Activated CD4-positive, alpha-beta T cell treated with anti-CD3 and anti-CD28 coated beads for 36 hours (primary cell): ENCODE data around the gene PKD1L1. TPM values are rescaled to one million over a fixed set of nuclear protein-coding genes. Genes with fewer than 3 reads are reported as not detected.

Source experiments
- ATAC-seq: fragments of 200-7000 bp; cut with Tn5 transposase; one replicate; pipeline ENCODE4 v1.10.0; 2021; ENCODE audit warnings: mild to moderate bottlenecking, moderate library complexity
- CTCF ChIA-PET: fragments of 350-600 bp; sonication (Branson Sonifier 250); formaldehyde crosslinking; loops from one replicate; lab custom pipeline; 2021; ENCODE audit warnings: antibody characterized with exemption; lab: Charles Lee
- POLR2A ChIA-PET: fragments of 350-600 bp; sonication (Branson Sonifier 250); formaldehyde crosslinking; loops from one replicate; lab custom pipeline; 2021; ENCODE audit warnings: antibody characterized with exemption, inconsistent platforms; lab: Charles Lee
- DNase-seq: peaks from one replicate; pipeline ENCODE4 v3.0.0-alpha.2; 2020
- H3K27ac Mint-ChIP-seq: one replicate; pipeline ENCODE4 v1.8.0; 2021; ENCODE audit warnings: mixed read lengths
- H3K27me3 Mint-ChIP-seq: one replicate; pipeline ENCODE4 v1.8.0; 2021; ENCODE audit warnings: mixed read lengths
- H3K36me3 Mint-ChIP-seq: one replicate; pipeline ENCODE4 v1.8.0; 2021; ENCODE audit warnings: low read depth, mixed read lengths
- H3K4me1 Mint-ChIP-seq: one replicate; pipeline ENCODE4 v1.8.0; 2021; ENCODE audit warnings: mixed read lengths
- H3K4me3 Mint-ChIP-seq: one replicate; pipeline ENCODE4 v1.8.0; 2021; ENCODE audit warnings: mild to moderate bottlenecking, moderate library complexity, mixed read lengths
- H3K9me3 Mint-ChIP-seq: one replicate; pipeline ENCODE4 v1.8.0; 2021; ENCODE audit warnings: low read depth, mixed read lengths
- intact Hi-C, 2 experiments: fragments of 100-400 bp; cut with DNase I in 1 of 2; cut with micrococcal nuclease in 1 of 2; formaldehyde crosslinking; loops; one replicate each; pipeline versions ENCODE4 v1.14.2 to v1.15.1; 2022 to 2024; cut with DNase I, micrococcal nuclease
- total RNA-seq, 2 experiments: library from RNA; stranded (reverse); gene quantifications; one replicate each; pipeline ENCODE4 v1.2.3, GENCODE V29; 2021

PKD1L1 gene
- total RNA-seq, 2 experiments from 2014 or later, result 0.09 to 0.16 TPM

DNA sequence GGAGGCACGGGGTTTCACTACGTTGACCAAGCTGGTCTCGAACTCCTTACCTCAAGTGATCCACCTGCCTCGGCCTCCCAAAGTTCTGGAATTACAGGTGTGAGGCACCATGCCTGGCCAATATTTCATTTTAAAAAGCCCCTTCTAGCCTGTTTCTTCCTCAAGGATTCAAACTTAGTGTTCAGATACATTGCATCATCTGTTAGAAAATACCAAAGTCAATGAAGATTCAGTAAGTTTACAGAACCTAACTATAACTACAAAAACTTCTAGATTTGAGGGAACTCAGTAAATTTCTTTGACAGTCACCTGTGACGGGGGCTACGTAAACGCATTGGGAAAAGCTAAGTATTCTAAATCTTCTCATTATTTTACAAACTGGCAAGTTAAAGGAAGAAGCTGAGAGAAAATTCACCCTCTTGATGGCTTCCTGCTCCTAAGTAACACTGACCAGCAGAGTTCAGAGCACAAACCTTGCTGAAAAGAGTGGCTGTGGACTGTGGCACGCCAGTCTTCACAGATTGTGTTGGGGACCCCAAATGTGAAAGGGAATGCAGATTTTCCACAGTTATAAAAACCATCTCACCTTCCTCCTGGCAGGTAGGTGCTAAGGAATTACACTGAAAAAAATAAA is 162.2 kb downstream of the PKD1L1 start:
- CTCF ChIA-PET, result interaction anchor here (1.2 kb wide), 1 partner anchor 13 kb away, joined by 3 read pairs; no protein-coding TSS in a partner anchor
- no peak for ATAC-seq

GRCh38 chr7:47783456-47784223 is 164.6 kb downstream of the PKD1L1 start:
- H3K4me3 Mint-ChIP-seq, result no peak overlapping the region
- ChIA-PET POLR2A (no interaction called here), CTCF (interaction anchor here (0.6 kb wide), 1 partner anchor 1152 kb away, joined by 3 read pairs; no protein-coding TSS in a partner anchor)
- DNase-seq, result no peak
- ATAC-seq, result no peak
- H3K9me3 Mint-ChIP-seq, result no peaks in the 10 kb centered on the region
- H3K36me3 Mint-ChIP-seq, result no peaks in the 10 kb centered on the region
- intact Hi-C loops, result no loop called here
- H3K27ac Mint-ChIP-seq, result no peak overlapping the region
- no peaks in the 10 kb centered on the region for H3K4me1 Mint-ChIP-seq
- peaks cover 1% of the 10 kb centered on the region for H3K27me3 Mint-ChIP-seq

More for the DNA sequence above, 162.2 kb downstream of the PKD1L1 start:
- no peaks in the 10 kb centered on the region for H3K36me3 Mint-ChIP-seq
- H3K9me3 Mint-ChIP-seq, result no peaks in the 10 kb centered on the region
- POLR2A ChIA-PET, result no interaction called here
- no peak for DNase-seq
- intact Hi-C loops, result no loop called here
- no peak overlapping the region for H3K27ac Mint-ChIP-seq
- H3K4me3 Mint-ChIP-seq, result no peak overlapping the region
- H3K27me3 Mint-ChIP-seq, result peaks cover 1% of the 10 kb centered on the region
- H3K4me1 Mint-ChIP-seq, result no peaks in the 10 kb centered on the region

DNA sequence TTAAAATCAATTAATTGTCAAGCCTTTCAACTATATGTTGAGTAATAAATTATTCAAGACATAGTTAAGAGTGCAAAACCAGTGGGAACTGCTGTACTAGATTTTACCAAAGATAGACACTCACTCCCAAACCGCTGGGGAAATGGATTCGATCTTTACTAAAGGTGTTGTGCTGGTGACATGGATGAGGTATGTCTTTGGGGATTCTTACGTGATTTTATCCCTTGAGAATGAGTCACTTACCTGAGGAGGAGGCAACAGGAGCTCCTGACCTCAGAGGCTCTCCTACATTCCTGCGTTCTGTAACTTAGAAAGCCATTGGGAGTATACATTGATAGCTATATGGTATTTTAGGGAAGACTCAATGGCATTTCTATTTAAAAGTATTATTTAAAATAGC is 165.5 kb downstream of the PKD1L1 start:
- CTCF ChIA-PET, result no interaction called here

GRCh38 chr7:47782022-47782421 is 166.2 kb downstream of the PKD1L1 start:
- H3K9me3 Mint-ChIP-seq, result no peaks in the 10 kb centered on the region
- CTCF ChIA-PET, result no interaction called here
- H3K4me3 Mint-ChIP-seq, result no peak overlapping the region
- ATAC-seq (no peak), DNase-seq (no peak)
- no peaks in the 10 kb centered on the region for H3K36me3 Mint-ChIP-seq
- H3K27ac Mint-ChIP-seq, result no peak overlapping the region
- POLR2A ChIA-PET, result no interaction called here
- no peaks in the 10 kb centered on the region for H3K4me1 Mint-ChIP-seq
- H3K27me3 Mint-ChIP-seq, result peaks cover 1% of the 10 kb centered on the region
- intact Hi-C loops, result no loop called here

More for the DNA sequence above, 165.5 kb downstream of the PKD1L1 start:
- H3K36me3 Mint-ChIP-seq, result no peaks in the 10 kb centered on the region
- H3K27ac Mint-ChIP-seq, result no peak overlapping the region
- POLR2A ChIA-PET, result no interaction called here
- intact Hi-C loops, result no loop called here
- no peaks in the 10 kb centered on the region for H3K9me3 Mint-ChIP-seq
- ATAC-seq (no peak), DNase-seq (no peak)
- H3K4me3 Mint-ChIP-seq, result no peak overlapping the region
- peaks cover 1% of the 10 kb centered on the region for H3K27me3 Mint-ChIP-seq
- no peaks in the 10 kb centered on the region for H3K4me1 Mint-ChIP-seq

GRCh38 chr7:47780555-47780954 is 167.7 kb downstream of the PKD1L1 start:
- H3K36me3 Mint-ChIP-seq, result no peaks in the 10 kb centered on the region
- intact Hi-C loops, result no loop called here
- H3K4me1 Mint-ChIP-seq, result no peaks in the 10 kb centered on the region
- ATAC-seq (no peak), DNase-seq (no peak)
- POLR2A ChIA-PET, result no interaction called here
- CTCF ChIA-PET, result no interaction called here
- no peak overlapping the region for H3K4me3 Mint-ChIP-seq
- H3K9me3 Mint-ChIP-seq, result no peaks in the 10 kb centered on the region
- peaks cover 1% of the 10 kb centered on the region for H3K27me3 Mint-ChIP-seq
- H3K27ac Mint-ChIP-seq, result no peak overlapping the region

- intact Hi-C loops, result no loop called here
- H3K36me3 Mint-ChIP-seq, result no peaks in the 10 kb centered on the region
- POLR2A ChIA-PET, result no interaction called here
Observed at GRCh38 chr7:47779341-47779771, 168.9 kb downstream of the PKD1L1 start.

GRCh38 chr7:47778153-47778661 is 170.1 kb downstream of the PKD1L1 start:
- POLR2A ChIA-PET, result no interaction called here
- H3K27ac Mint-ChIP-seq, result no peak overlapping the region
- peaks cover 3% of the 10 kb centered on the region for H3K27me3 Mint-ChIP-seq
- CTCF ChIA-PET, result no interaction called here
- intact Hi-C loops, result no loop called here
- H3K9me3 Mint-ChIP-seq, result no peaks in the 10 kb centered on the region
- H3K36me3 Mint-ChIP-seq, result no peaks in the 10 kb centered on the region
- no peaks in the 10 kb centered on the region for H3K4me1 Mint-ChIP-seq
- no peak overlapping the region for H3K4me3 Mint-ChIP-seq
- ATAC-seq (no peak), DNase-seq (no peak)

More at GRCh38 chr7:47779341-47779771, 168.9 kb downstream of the PKD1L1 start:
- H3K27me3 Mint-ChIP-seq, result peaks cover 1% of the 10 kb centered on the region
- H3K4me1 Mint-ChIP-seq, result no peaks in the 10 kb centered on the region
- H3K27ac Mint-ChIP-seq, result no peak overlapping the region
- CTCF ChIA-PET, result no interaction called here
- H3K9me3 Mint-ChIP-seq, result no peaks in the 10 kb centered on the region
- no peak for ATAC-seq
- no peak overlapping the region for H3K4me3 Mint-ChIP-seq
- DNase-seq, result no peak

GRCh38 chr7:47777531-47778152 is 170.6 kb downstream of the PKD1L1 start:
- H3K4me1 Mint-ChIP-seq, result no peaks in the 10 kb centered on the region
- ChIA-PET CTCF (no interaction called here), POLR2A (no interaction called here)
- H3K36me3 Mint-ChIP-seq, result no peaks in the 10 kb centered on the region
- H3K27me3 Mint-ChIP-seq, result peaks cover 3% of the 10 kb centered on the region
- intact Hi-C loops, result no loop called here
- H3K9me3 Mint-ChIP-seq, result no peaks in the 10 kb centered on the region
- H3K4me3 Mint-ChIP-seq, result no peak overlapping the region
- H3K27ac Mint-ChIP-seq, result no peak overlapping the region
- DNase-seq (no peak), ATAC-seq (no peak)

GRCh38 chr7:47776335-47776734 is 171.9 kb downstream of the PKD1L1 start:
- H3K36me3 Mint-ChIP-seq, result no peaks in the 10 kb centered on the region
- no peaks in the 10 kb centered on the region for H3K9me3 Mint-ChIP-seq
- intact Hi-C loops, result no loop called here

GRCh38 chr7:47775238-47775637 is 173.0 kb downstream of the PKD1L1 start:
- POLR2A ChIA-PET, result no interaction called here
- Mint-ChIP-seq H3K9me3 (no peaks in the 10 kb centered on the region), H3K4me1 (no peaks in the 10 kb centered on the region), H3K27me3 (peaks cover 2% of the 10 kb centered on the region), H3K36me3 (no peaks in the 10 kb centered on the region), H3K27ac (no peak overlapping the region), H3K4me3 (no peak overlapping the region)
- ATAC-seq, result no peak
- intact Hi-C loops, result no loop called here
- CTCF ChIA-PET, result interaction anchor here (1.3 kb wide), 1 partner anchor 13 kb away, joined by 3 read pairs; no protein-coding TSS in a partner anchor
- no peak for DNase-seq

More at GRCh38 chr7:47776335-47776734, 171.9 kb downstream of the PKD1L1 start:
- DNase-seq, result no peak
- Mint-ChIP-seq H3K4me3 (no peak overlapping the region), H3K4me1 (no peaks in the 10 kb centered on the region), H3K27me3 (peaks cover 2% of the 10 kb centered on the region), H3K27ac (no peak overlapping the region)
- ChIA-PET POLR2A (no interaction called here), CTCF (interaction anchor here (1.3 kb wide), 1 partner anchor 12 kb away, joined by 3 read pairs; no protein-coding TSS in a partner anchor)
- no peak for ATAC-seq

DNA sequence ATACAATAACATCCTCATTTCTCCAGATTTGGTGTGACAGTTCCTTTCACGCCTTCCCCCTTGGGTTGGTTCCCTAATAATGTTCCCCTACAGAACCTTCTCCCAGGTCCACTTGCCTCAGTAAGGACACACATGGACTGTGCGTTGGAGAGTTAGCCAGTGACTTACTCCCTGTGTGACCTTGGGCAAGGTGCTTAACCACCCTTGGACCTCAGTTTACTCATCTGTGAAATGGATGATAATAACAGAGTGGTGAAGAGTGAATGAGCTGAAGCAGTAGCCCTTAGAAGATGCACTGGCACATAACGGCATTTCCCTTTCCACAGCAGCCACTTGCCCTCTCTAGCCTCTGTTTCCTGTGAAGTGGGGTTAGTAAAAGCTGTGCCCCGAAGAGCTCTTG is 175.8 kb downstream of the PKD1L1 start:
- ChIA-PET CTCF (no interaction called here), POLR2A (no interaction called here)
- intact Hi-C loops, result no loop called here
- Mint-ChIP-seq H3K9me3 (peaks cover 3% of the 10 kb centered on the region), H3K27me3 (peaks cover 2% of the 10 kb centered on the region), H3K36me3 (no peaks in the 10 kb centered on the region), H3K27ac (no peak overlapping the region), H3K4me1 (no peaks in the 10 kb centered on the region), H3K4me3 (no peak overlapping the region)
- no peak for DNase-seq
- ATAC-seq, result no peak
